HCT116 (cell line): ENCODE data around the gene SHH. TPM values are rescaled to one million over a fixed set of nuclear protein-coding genes. Genes with fewer than 3 reads are reported as not detected.

Source experiments
- ATAC-seq: fragments of 200-7000 bp; cut with Tn5 transposase; 2 replicates; pipeline ENCODE4 v1.9.1; 2020; ENCODE audit warnings: mild to moderate bottlenecking, moderate library complexity
- BruUV-seq: library from RNA; stranded (reverse); fragments of 400-500 nt; replicated peaks from 2 replicates; lab custom pipeline; 2021; lab: Mats Ljungman, UMichigan
- CTCF ChIA-PET: fragments of 300-600 bp; sonication (Branson Sonifier 250); formaldehyde crosslinking; loops from one replicate; lab custom pipeline; 2021; ENCODE audit warnings: antibody characterized with exemption; lab: Charles Lee
- POLR2A ChIA-PET: fragments of 300-600, 350-600 bp; sonication (Branson Sonifier 250); formaldehyde crosslinking; loops from one replicate; lab custom pipeline; 2021; ENCODE audit warnings: antibody characterized with exemption; lab: Charles Lee
- RAD21 ChIA-PET, 2 experiments: fragments of 300-600 bp; sonication (Branson Sonifier 250); formaldehyde crosslinking; loops; one replicate each; lab custom pipeline; 2023; ENCODE audit warnings: low total read pairs in 2 of 2; ENCODE audit not compliant: uncharacterized antibody in 2 of 2, unreplicated experiment in 2 of 2, low non-redundant PET in 1 of 2; lab: Charles Lee
- DNase-seq: peaks from one replicate; pipeline ENCODE4 v3.0.0-alpha.2; 2010; ENCODE audit warnings: low read depth, low spot score
- H2AFZ ChIP-seq: fragments of 200-600 bp; shearing (Covaris generic), sonication (generic); 2 replicates; pipeline ENCODE4 v1.6.1; 2017; ENCODE audit warnings: low read depth, mixed run types, mixed read lengths, antibody characterized with exemption, low read length; ENCODE audit not compliant: poor library complexity, severe bottlenecking
- H3K27ac ChIP-seq: 2 replicates; pipeline ENCODE4 v1.5.1; 2012; ENCODE audit warnings: low read depth, low read length
- H3K27me3 ChIP-seq: fragments of 200-600 bp; sonication (generic); 2 replicates; pipeline ENCODE4 v1.6.1; 2016; ENCODE audit warnings: mixed run types, low read length, mixed read lengths; ENCODE audit not compliant: insufficient read depth
- H3K36me3 ChIP-seq, 2 experiments: fragments of 200-500 bp in 1 of 2; fragments of 200-600 bp in 1 of 2; sonication (Bioruptor generic) in 1 of 2; sonication (generic) in 1 of 2; 2 replicates each; pipeline versions ENCODE4 v1.5.1 to v1.6.1; 2014 to 2016; ENCODE audit warnings: low read length in 2 of 2, inconsistent platforms in 1 of 2, mixed read lengths in 1 of 2, mixed run types in 1 of 2; ENCODE audit not compliant: insufficient read depth in 2 of 2, control insufficient read depth in 1 of 2
- H3K4me1 ChIP-seq, 2 experiments: fragments of 200-600 bp in 1 of 2; sonication (generic) in 1 of 2; 2 replicates each; pipeline versions ENCODE4 v1.5.1 to v1.6.1; 2012 to 2017; ENCODE audit warnings: low read length in 2 of 2, inconsistent platforms in 1 of 2, mild to moderate bottlenecking in 1 of 2, mixed read lengths in 1 of 2, mixed run types in 1 of 2, moderate library complexity in 1 of 2; ENCODE audit not compliant: insufficient read depth in 2 of 2, control insufficient read depth in 1 of 2
- H3K4me2 ChIP-seq: fragments of 200-600 bp; sonication (generic); 2 replicates; pipeline ENCODE4 v1.6.1; 2017; ENCODE audit warnings: mixed run types, low read length, mixed read lengths
- H3K4me3 ChIP-seq, 2 experiments: fragments of 200-600 bp in 1 of 2; sonication (generic) in 1 of 2; replicated peaks in 1 of 2; 2 replicates each; pipeline ENCODE4 v1.5.1; 2011 to 2016; ENCODE audit warnings: low read length in 2 of 2, control low read depth in 1 of 2, low read depth in 1 of 2, mild to moderate bottlenecking in 1 of 2, mixed read lengths in 1 of 2, mixed run types in 1 of 2
- H3K79me2 ChIP-seq: fragments of 200-600 bp; sonication (generic); 2 replicates; pipeline ENCODE4 v1.6.1; 2017; ENCODE audit warnings: mild to moderate bottlenecking, mixed run types, low read length, moderate library complexity, mixed read lengths; ENCODE audit not compliant: insufficient read depth
- H3K9ac ChIP-seq: fragments of 200-600 bp; sonication (generic); 2 replicates; pipeline ENCODE4 v1.6.1; 2016; ENCODE audit warnings: low read length, mixed read lengths
- H3K9me2 ChIP-seq: fragments of 200-600 bp; sonication (generic), shearing (Covaris generic); 2 replicates; pipeline ENCODE4 v1.6.1; 2017; ENCODE audit warnings: mixed run types, mild to moderate bottlenecking, moderate library complexity; ENCODE audit not compliant: insufficient read depth
- H3K9me3 ChIP-seq, 2 experiments: fragments of 200-500 bp in 1 of 2; fragments of 200-600 bp in 1 of 2; sonication (Bioruptor generic) in 1 of 2; sonication (generic) in 1 of 2; 2 replicates each; pipeline ENCODE4 v1.6.1; 2014 to 2017; ENCODE audit warnings: low read length in 2 of 2, mixed read lengths in 2 of 2, inconsistent platforms in 1 of 2, low read depth in 1 of 2, mild to moderate bottlenecking in 1 of 2, mixed run types in 1 of 2, moderate library complexity in 1 of 2; ENCODE audit not compliant: control insufficient read depth in 1 of 2, insufficient read depth in 1 of 2
- H4K20me1 ChIP-seq: fragments of 200-600 bp; sonication (generic), shearing (Covaris generic); 2 replicates; pipeline ENCODE4 v1.6.1; 2017; ENCODE audit warnings: mixed run types, mild to moderate bottlenecking, moderate library complexity; ENCODE audit not compliant: insufficient read depth
- CEBPB ChIP-seq: IDR thresholded peaks from 2 replicates; pipeline ENCODE4 v1.6.1; 2012; ENCODE audit warnings: low read depth
- EZH2phosphoT487 ChIP-seq: fragments of 200-600 bp; IDR thresholded peaks from 2 replicates; pipeline ENCODE4 v1.6.1; 2018; ENCODE audit warnings: antibody characterized with exemption, borderline replicate concordance
- FOSL1 ChIP-seq: IDR thresholded peaks from 2 replicates; pipeline ENCODE4 v1.6.1; 2012; ENCODE audit warnings: low read depth
- JUND ChIP-seq: IDR thresholded peaks from 2 replicates; pipeline ENCODE4 v1.6.1; 2012
- RAD21 ChIP-seq: IDR thresholded peaks from 2 replicates; pipeline ENCODE4 v1.6.1; 2012; ENCODE audit warnings: low read depth, mild to moderate bottlenecking
- SP1 ChIP-seq: IDR thresholded peaks from 2 replicates; pipeline ENCODE4 v1.6.1; 2012; ENCODE audit warnings: low read depth
- ZFX ChIP-seq: fragments of 450-650 bp; IDR thresholded peaks from 2 replicates; pipeline ENCODE4 v1.6.1; 2017
- ZNF274 ChIP-seq: fragments of 200-500 bp; sonication (Bioruptor generic); IDR thresholded peaks from 2 replicates; pipeline ENCODE4 v1.6.1; 2014; ENCODE audit warnings: mild to moderate bottlenecking, low read depth, low read length, inconsistent platforms
- intact Hi-C: fragments of 100-400 bp; cut with micrococcal nuclease; formaldehyde crosslinking; loops from 2 replicates; pipeline ENCODE4 v1.10.0; 2022
- total RNA-seq: library from RNA; stranded (reverse); gene quantifications from one replicate; pipeline ENCODE4 v1.2.1, GENCODE V29; 2021; ENCODE audit not compliant: unreplicated experiment
- TF ChIP-seq, protein P1 (sequence below): IDR thresholded peaks from 2 replicates; pipeline ENCODE4 v1.6.1; 2012
- TF ChIP-seq, protein P2 (sequence below): IDR thresholded peaks from 2 replicates; pipeline ENCODE4 v1.6.1; 2012

Gene SHH
- total RNA-seq, 1 experiment from 2014 or later, result 0.32 TPM

DNA sequence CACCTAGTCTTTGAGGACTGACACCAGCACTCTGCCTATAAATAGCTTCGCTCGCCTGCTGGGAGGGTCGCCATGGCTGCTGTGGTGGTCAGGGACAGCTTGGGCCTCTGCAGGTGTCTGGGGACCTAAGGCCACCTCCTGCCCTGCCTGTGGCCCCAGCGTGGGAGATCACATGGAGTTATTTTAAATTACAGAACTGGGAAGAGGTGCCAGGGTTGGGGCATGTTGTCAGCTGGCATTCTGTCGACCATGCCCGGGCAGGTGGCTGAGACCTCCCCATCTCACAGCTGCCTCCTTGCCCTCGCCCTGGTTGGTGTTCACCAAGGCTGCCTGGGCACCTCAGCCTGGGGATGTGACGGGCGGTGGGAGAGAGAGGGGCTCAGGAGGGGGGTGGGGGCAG, 18.1 kb downstream of the SHH start (continued):
- TF ChIP-seq, protein P1, sequence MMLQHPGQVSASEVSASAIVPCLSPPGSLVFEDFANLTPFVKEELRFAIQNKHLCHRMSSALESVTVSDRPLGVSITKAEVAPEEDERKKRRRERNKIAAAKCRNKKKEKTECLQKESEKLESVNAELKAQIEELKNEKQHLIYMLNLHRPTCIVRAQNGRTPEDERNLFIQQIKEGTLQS, result no peak
- TF ChIP-seq FOSL1 (no peak), JUND (no peak), SP1 (no peak), ZNF274 (no peak), ZFX (no peak)

DNA sequence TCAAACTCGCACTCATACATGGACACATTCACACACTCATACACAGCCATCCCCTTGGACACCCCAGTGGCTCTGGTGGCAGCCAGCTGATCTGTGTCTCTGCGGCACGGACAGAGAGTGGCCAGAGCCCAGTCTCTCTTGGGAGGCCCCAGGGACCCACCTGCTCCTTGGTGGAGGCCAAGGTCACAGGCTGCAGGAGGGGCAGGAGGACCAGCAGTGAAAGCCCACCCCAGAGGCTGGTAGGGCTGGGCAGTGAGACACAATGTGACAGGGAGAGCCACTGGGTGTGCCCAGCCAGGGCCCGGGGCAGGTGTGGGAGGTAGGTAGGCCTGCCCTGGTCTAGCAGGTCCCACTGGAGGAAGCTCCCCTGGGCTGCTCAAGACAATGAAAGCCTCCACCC, 18.5 kb downstream of the SHH start:
- Histone ChIP-seq H3K27ac (no peak overlapping the region), H3K4me1 (no peaks in the 10 kb centered on the region; a peak in 1 of 4 replicates), H3K27me3 (no peaks in the 10 kb centered on the region), H3K9me3 (no peaks in the 10 kb centered on the region), H4K20me1 (no peaks in the 10 kb centered on the region), H3K36me3 (no peaks in the 10 kb centered on the region), H3K9ac (no peak overlapping the region), H3K4me2 (no peak overlapping the region), H2AFZ (no peak overlapping the region), H3K79me2 (no peaks in the 10 kb centered on the region), H3K4me3 (no peak overlapping the region), H3K9me2 (no peaks in the 10 kb centered on the region)
- POLR2A ChIA-PET, result no interaction called here
- ATAC-seq (no peak), DNase-seq (no peak)
- CTCF ChIA-PET, result no interaction called here
- no TSS peak for BruUV-seq
- intact Hi-C loops, result loop anchor here (10.0 kb wide), 2 partner anchors 1151 to 1481 kb away; partner anchors contain the start of gene NOM1
- TF ChIP-seq, protein P2, sequence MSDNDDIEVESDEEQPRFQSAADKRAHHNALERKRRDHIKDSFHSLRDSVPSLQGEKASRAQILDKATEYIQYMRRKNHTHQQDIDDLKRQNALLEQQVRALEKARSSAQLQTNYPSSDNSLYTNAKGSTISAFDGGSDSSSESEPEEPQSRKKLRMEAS, result no peak
- TF ChIP-seq RAD21, result no peak
- RAD21 ChIA-PET, result no interaction called here

DNA sequence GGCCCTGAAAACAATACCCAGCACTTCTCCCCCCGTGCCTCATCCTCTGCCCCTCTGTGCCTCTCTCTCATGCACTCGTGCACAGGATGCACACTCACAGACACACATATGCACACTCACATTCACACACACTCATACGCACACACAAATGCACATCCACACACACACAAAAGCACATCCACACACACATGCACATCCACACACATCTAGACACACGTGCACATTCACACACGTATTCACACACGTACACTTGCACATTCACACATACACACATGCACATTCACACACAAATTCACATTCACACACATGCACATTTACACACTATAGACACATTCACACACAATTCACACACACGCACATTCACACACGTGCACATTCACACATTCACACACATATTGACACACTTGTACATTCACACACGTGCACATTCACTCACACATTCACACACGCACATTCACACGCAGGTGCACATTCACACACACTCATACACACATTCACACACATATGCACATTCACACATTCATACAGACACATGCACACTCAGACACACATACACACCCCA, 19.2 kb downstream of the SHH start:
- Histone ChIP-seq H3K9me3 (no peaks in the 10 kb centered on the region), H2AFZ (no peak overlapping the region), H3K4me2 (no peak overlapping the region), H3K36me3 (no peaks in the 10 kb centered on the region), H3K9ac (no peak overlapping the region), H3K27me3 (no peaks in the 10 kb centered on the region), H3K27ac (no peak overlapping the region), H3K4me3 (no peak overlapping the region), H3K4me1 (no peaks in the 10 kb centered on the region; a peak in 1 of 4 replicates), H4K20me1 (no peaks in the 10 kb centered on the region), H3K9me2 (no peaks in the 10 kb centered on the region), H3K79me2 (no peaks in the 10 kb centered on the region)
- CTCF ChIA-PET, result no interaction called here
- POLR2A ChIA-PET, result no interaction called here
- RAD21 ChIA-PET, result no interaction called here
- ATAC-seq, result no peak
- DNase-seq, result no peak
- intact Hi-C loops, result loop anchor here (10.0 kb wide), 2 partner anchors 1152 to 1482 kb away; partner anchors contain the start of gene NOM1
- TF ChIP-seq EZH2phosphoT487, result no peak
- no peak for TF ChIP-seq CEBPB
- BruUV-seq, result no TSS peak
